Left renal pelvis (tissue), 4 donors: ENCODE data around the gene LYSET. TPM values are rescaled to one million over a fixed set of nuclear protein-coding genes. Genes with fewer than 3 reads are reported as not detected.
A peak's percentile ranks its signal among the peaks of the same experiment; 100 is the strongest.
"Not testable (repeated sequence)": the region's sequence is repeated elsewhere in the genome, so short reads cannot be mapped to it uniquely, and the experiment has no call there.

Source experiments
- DNase-seq, 4 donors: peaks; one replicate each; pipeline ENCODE4 v3.0.0-alpha.2; 2013; ENCODE audit warnings: low read depth in 4 of 4, low spot score in 3 of 4
- polyA plus RNA-seq, 4 donors: library from polyadenylated mRNA; unstranded; fragments of 120-200 nt; gene quantifications; one replicate each; pipeline ENCODE4 v1.2.1, GENCODE V29; 2013; ENCODE audit not compliant: insufficient read length in 4 of 4

LYSET gene
- polyA plus RNA-seq, 4 donors, result 25.2 to 44.7 (median 36.6) TPM

DNA sequence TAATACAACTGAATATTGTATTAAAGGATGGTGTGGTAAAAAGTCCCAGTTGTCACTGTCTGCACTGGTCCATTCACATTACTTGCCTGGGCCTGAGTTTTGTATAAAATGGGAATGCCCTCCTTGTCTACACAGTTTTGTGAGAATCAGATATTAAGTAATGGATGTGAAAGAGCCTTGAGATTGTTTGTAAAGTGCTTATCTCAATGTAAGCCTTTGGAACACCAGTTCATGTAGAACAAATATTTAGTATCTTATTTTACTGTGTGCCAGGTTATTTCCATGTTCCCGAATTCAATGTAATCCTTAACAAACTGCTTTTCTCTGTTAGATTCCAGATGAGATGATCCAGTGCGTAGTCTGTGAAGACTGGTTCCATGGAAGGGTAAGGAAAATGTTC is 29.5 kb downstream of the LYSET start:
- no peak for DNase-seq

DNA sequence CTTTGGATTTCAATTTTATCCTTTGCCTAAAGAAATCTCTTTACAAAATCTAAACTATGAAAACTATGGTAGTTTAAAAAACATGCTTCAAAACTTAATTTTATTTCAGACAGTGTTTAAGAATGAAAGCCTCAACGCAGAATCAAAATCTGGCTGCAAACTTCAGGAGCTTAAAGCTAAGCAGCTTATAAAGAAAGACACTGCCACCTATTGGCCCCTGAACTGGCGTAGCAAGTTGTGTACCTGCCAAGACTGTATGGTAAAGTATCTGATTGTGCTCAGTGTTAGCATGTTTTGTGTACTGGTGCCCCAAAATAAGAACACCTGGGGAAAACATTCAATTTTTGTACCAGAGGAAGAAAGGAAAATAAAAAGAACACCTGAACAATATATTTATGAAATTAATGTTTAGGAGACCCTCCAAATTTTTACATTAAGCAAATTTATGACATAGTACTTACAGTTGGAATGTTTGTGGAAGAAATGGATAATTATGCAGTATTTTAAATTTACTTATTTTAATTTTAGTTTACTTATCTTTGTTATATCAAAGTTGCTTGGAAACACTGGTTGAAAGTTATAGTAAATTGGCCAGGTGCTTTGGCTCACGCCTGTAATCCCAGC is 34.1 kb downstream of the LYSET start:
- DNase-seq, result peak in 3 of 4 donors; percentile 12 to 37 (median 22)

DNA sequence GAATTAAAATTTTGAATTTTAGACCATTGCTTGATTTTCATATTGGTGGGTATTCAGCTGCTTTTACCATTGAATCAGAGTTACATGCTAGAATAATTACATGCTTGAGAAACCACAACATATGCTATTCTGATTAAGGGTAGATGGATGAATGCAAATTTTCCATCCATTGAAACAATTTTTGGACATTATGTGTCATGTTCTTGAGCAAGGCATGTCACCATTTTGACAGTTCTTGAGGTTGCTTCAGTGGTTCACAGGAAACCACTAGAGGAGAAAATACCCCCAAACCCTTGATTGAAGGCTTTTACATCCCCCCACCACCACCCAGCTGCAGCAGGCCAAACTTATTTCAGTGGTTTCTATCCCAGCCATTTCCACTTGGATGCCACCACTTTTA is 35.4 kb downstream of the LYSET start:
- DNase-seq, result no peak

DNA sequence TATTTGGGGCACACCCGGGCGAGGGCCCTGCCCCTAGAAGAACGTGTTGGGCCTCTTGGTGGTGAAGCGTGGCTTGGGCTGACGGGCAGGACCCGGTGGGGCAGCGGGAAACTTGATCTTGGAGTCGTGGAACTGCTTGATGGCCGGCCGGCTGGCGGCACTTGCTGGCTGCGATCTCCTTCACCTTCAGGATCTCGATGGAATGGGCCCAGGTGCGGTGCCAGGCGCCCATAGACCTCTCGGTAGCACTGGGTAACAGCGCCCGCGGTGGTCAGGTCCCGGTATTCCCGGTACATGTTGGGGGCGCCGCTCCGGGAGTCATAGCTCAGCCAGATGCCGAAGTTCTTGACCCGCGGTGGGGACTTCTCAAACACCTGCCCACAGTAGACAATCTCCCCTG is 38.4 kb downstream of the LYSET start:
- no peak for DNase-seq

DNA sequence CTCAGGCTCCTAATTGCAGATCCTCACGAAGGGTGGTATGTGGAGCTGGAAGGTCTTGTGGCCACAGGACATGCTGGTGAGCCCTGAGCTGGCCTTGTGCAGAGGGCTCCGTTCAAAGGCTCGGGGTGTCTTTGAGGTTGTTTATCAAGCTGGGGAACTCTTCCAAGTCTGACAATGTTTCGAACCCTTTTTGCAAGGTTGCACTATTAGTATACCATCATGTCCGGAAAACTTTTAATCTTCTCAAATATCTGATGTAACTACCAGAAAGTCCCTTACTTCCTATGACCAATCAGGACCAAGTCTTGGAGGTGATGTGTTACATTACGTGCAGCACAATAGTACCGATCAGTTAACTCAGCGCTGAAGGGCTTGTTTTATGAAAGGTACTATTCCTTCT is 43.4 kb downstream of the LYSET start:
- no peak for DNase-seq

DNA sequence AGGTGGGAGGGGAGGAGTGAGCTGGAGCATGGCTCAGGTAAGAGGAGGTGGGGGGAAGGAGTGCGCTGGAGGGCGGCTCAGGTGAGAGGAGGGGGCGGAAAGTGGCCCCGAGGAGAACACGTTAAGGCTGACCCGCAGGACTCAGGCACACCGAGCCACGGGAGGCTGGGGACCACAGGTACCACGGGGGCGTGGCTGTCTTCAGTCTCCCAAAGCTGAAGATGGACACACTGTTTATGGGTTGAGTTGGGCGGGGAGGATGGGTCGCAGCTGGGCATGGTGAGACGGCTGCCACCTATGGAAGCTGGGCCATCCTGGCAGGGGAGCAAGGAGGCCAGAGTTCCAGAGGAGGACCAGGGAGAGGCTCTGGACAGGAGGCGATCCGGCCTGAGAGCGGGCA is 45.4 kb downstream of the LYSET start:
- no peak for DNase-seq

DNA sequence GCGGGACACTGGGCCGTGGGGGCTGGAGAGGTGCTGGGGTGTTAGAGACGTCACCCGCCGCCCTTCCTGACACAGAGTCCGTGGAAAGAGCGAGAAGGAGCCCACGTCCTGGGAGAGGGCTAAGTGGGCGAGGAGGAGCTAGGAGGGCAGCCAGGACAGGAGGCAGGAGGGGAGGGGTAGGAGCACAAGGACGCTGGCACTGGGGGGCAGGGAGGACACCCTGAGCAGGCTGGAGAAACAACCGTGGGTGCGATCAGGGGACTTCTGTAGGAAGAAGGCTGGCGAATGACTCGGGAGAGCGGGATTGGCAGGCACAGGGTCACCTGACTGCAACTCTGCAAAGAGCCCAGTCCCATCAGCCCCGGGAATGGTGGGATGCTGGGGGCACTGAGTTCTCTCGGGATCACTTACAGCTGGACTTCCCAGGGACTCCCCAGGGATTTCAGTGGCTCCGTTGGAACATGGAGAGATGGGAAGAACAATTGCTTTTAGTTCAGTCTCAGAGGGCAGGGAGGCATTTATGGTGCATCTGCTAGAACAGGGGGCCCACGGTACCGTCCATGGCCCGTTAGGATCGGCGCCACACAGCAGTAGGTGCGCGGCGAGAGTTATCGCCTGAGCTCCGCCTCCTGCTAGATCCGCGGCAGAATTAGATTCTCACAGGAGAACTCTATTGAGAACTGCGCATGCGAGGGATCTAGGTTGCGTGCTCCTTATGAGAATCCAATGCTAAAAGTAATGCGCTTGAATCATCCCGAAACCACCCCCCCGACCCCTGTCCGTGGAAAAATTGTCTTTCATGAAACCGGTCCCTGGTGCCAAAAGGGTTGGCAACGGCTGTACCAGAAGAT is 46.2 kb downstream of the LYSET start:
- peak in 3 of 4 donors; percentile 4 to 25 (median 14) for DNase-seq

DNA sequence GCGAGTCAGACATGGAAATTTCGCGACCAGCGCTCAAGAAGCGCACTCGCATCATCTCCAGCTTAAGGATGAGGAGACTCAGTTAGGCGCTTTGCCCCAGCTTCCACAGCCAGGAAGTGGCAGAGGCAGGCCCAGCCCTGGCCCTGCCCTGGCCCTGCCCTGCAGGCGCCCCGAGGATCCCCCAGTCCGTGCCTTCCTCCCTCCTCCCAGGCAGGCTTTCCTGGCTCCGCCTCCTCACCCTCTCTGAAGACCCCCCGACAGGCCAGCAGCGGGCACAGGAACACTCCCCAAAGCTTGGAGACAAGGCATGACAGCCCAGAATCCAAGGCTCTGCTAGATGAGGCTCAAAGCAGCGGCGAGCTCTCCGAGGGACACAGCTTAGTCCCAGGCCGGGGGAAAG is 47.0 kb downstream of the LYSET start:
- no peak for DNase-seq

DNA sequence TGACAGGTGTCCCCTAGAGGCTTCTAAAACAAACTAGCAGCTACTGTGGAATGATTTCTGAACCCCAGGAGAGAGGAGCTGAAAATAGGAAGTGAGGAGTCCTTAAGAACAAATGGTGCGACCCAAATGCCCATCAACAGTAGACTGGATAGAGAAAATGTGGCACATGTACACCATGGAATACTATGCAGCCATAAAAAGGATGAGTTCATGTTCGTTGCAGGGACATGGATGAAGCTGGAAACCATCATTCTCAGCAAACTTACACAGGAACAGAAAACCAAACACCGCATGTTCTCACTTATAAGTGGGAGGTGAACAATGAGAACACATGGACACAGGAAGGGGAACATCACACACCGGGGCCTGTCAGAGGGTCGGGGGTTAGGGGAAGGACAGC is 48.0 kb downstream of the LYSET start:
- not testable (repeated sequence) for DNase-seq

DNA sequence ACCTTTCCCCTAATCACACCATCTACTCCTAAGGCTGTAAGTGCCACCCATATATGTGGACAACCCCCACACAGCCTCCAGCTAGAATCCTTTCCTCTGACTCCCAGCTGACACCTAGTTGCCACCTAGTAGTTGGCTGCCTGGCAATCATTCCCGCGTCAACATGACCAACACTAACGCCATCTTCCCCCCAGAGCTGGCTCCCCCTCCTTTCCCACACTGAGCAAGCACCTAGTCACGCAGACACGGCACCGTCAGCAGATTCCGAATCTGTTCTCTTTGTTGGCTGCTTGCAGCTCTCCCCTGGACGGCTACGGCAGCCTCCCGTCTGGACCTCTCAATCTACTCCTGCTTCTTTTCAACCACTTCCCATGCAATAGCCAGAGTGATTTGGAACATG is 49.7 kb downstream of the LYSET start:
- DNase-seq, result no peak

Other genes starting within 250 kb of the LYSET start
- 10 to 100 TPM; 16.5 to 33.7 (median 28.0) TPM for gene ITPK1, start 69.4 kb upstream of the LYSET start, polyA plus RNA-seq
- 10 to 100 TPM; 30.9 to 49.2 (median 38.9) TPM for gene MOAP1, start 420 bp upstream of the LYSET start, polyA plus RNA-seq
- gene GON7, start 21.7 kb downstream of the LYSET start, polyA plus RNA-seq, result 10 to 100 TPM; 10.3 to 22.0 (median 19.8) TPM
- 10 to 100 TPM; 34.6 to 43.9 (median 39.5) TPM for gene UBR7, start 21.9 kb downstream of the LYSET start, polyA plus RNA-seq
- gene BTBD7, start 147.7 kb downstream of the LYSET start, polyA plus RNA-seq, result 10 to 100 TPM; 33.3 to 55.7 (median 52.4) TPM
- gene COX8C, start 161.9 kb downstream of the LYSET start, polyA plus RNA-seq, result 1 to 10 TPM in 1 of 4 donors, under 1 TPM in 2, not detected in 1; 0.32 to 1.2 (median 0.46) TPM
- 1 to 10 TPM in 1 of 4 donors, under 1 TPM in 3; 0.38 to 1.1 (median 0.89) TPM for gene UNC79, start 245.6 kb downstream of the LYSET start, polyA plus RNA-seq